CD4-positive, alpha-beta T cell treated with Interferon gamma for 1 hour (primary cell): Measurements from ENCODE around the gene RNASE13.

Experiments
- DNase-seq: peaks from one replicate; pipeline ENCODE4 v3.0.0-alpha.2; 2020

RNASE13 gene

DNA sequence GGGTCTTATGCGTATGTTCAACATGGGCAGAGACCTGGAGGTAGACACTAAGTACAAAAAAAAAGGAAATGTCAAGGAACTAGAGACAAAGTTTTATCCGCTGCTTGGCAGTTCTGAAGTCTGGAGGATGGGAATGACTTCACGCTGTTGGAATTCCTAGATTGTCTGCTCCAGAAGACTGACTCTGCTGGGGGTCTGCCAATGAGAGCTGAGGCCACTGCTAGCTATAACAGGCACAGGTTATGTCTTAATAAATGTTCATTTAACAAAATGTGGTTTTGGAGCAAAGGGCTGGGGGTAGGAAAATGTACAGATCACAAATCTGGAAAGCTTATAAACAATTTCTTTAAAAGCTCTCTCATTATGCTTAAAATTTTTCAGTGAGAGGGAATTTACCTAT is 28.9 kb upstream of the RNASE13 start:
- no peak for DNase-seq

DNA sequence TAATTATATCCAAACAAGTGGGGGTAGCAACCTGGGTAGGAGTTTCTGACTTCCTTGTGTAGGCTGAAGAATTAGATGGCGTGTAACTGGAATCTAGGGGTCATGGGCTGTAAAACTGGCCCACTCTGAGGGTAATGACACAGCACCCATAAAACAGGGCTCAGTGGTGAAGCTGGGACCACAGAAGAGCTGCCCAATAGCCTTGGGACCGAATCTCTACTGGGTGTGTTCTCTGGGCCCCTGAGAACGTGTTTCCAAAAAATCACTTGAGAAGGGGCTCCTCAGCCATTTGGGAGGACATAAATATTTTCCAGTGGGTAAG is 26.7 kb upstream of the RNASE13 start:
- no peak for DNase-seq

DNA sequence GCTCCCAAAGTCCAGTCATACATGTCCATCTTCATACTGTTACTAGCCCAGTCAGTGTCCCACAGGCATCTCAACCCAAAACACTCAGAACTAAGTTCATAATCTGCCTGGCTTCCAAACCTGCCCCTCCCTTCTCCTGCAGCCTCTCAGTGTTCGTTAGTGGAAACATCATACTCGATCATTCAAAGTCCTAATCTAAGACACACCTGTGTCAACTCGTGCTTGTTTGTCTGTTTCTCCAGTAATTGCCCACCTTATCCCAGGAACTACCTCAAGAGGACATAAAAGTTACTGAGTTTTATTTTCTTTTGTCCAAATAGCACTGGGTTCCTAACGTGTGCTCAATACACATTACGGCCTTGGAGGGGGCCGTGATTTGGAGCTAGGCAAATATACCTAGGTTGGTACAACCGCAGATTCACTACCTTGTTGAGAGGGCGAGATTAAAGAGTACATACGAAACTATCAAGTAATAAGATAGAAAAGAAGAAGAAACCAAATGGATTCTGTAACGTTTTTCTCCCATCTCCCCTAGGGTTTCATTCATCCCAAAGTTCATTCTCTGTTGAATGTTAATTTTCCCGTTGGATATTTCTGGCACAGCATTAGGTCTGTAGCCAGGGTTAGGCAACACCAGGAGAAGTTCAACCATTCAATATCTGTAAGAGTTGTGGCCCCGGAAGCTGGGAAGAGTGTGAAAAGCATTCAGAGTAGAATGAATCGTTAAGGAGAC is 26.2 kb upstream of the RNASE13 start:
- DNase-seq = no peak

DNA sequence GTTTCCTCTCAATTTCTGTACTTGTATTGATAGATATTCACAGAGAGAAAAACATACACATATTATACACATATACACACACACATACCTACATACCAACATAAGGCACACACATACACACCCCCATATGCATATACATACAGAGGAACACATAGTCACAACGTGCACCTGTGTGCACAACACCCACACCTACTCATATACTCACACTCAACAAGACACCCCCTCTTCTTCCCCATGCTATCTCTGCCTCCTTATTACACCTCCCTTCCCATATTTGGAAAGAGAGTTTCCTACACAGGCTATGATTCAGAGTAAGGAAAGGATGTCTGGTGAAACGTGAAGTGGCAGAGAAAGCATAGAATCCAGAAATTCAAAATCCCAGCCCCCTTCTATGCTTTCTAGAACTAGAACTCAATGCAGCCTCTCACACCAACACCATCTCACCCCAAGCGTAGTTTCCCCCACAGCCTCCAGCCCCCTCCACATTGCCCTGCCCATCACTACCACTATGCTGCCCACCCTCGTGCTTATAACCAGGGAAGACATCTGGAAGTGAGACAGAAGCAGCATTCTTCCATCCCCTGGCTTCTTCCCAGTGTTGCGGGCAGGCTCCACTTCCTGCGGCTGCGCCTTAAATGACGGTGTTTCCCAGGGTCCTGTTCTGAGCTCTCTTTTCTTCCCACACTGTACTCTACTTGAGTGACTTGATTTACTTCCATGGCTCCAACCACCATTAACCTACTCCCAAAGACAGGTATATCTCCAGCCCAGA is 25.4 kb upstream of the RNASE13 start:
- no peak for DNase-seq

DNA sequence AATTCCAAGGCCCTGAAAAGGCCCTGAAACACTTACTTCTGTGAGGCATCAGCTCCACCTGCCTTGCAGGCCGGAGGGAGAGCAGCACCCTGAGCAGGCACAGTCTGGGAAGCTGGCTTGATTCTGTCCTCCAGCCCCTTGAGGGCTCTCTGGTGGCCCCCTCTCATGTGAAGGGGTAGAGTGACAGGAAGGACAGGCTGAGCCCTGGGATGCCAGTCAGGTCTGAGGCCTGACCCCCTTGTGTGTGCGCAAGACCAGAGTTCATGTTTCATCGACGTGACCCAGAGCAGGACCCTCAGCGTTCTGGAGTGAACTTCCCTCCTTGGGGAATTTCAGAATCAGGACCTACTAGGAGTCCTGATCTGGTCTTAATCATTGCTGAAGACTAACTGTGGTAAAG is 24.3 kb upstream of the RNASE13 start:
- DNase-seq = no peak

DNA sequence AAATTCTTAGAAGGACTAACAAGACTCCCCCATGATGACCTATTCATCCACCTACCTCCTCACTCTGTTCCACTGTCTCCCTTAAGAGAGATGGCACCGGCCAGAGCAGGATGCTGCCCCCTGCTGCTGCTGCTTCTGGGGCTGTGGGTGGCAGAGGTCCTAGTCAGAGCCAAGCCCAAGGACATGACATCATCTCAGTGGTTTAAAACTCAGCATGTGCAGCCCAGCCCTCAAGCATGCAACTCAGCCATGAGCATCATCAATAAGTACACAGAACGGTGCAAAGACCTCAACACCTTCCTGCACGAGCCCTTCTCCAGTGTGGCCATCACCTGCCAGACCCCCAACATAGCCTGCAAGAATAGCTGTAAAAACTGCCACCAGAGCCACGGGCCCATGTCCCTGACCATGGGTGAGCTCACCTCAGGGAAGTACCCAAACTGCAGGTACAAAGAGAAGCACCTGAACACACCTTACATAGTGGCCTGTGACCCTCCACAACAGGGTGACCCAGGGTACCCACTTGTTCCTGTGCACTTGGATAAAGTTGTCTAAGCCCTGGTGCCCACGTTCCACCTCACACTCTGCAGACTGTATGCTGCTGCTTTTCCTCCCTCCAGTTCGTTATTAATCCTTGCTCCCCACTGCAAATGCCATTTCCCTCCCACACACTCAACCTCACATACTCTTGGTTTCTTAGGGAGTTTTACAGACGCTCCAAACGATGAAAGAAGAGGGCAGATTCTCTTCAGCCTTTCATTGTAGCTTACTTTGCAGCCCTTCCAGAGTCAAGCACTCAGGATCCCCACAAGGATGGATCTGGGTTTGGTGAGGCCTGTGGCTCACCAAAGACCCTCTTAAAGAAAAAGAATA is 23.4 kb upstream of the RNASE13 start, which contains the start of gene RNASE8:
RNASE8 (plus strand) TSS at position 20 of the 873 bp plus-strand sequence; CDS start at position 91, 71 bp downstream.
- DNase-seq = no peak

DNA sequence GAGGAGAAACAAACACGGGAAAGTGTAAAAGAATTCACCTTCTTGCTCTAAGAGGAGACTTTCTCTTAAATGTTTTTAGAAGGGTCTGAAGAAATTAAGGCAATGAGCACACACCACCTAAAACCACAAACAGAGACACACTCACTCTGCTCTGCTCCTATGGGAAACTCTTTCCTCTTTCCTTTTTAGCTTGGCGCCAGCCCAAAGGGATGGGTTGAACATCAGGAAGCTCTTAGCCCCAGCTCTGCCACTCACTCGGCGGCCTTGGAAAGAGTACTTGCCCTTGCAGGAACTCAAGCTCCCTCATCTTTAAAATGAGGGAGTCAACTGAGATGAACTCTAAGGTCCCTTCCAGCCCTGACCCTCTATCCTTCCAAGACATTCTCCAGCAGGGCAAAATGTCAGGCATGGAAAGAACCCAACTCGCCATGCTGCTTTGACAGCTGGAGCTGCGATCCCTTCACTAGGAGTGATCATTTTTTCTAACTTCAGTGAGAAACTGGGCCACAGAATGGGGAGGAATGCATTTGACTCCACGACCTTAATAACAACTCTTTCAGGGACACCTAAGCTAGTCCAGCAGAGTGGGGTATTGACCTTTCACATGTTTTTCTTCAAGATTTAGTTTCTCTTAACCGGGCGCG is 22.0 kb upstream of the RNASE13 start:
- no peak for DNase-seq

DNA sequence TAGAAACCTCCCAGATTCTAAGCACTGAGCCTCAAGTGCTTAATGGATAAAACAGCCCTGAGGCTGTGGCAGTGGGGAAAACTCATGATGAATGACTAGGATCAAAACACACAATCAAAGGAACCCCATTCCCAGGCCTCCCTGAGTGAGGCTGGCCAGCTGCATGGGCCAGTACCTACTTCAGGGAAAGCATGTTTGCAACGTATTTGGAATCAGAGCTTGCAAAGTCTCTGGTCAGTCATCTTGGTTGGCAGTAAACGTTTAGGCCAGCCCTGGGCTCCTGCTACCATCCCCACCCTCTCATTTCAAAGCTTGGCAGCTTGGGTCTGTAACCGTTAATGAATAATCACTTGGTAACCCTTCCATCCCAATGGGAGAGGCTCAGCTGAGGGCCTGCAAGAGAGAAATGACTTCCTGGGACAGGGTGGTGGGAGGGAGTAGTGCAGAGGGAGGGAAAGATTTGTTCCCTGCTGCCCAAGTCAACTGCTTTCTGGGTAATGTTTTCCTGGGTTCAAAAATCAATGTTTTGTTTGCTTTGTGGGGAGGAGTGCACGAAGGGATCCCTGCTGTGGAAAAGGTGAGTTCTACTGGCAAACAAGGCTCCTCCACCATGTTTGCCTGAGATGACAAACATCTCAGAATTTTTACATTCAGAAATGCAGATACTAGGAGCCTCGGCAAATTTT is 21.0 kb upstream of the RNASE13 start:
- no peak for DNase-seq

DNA sequence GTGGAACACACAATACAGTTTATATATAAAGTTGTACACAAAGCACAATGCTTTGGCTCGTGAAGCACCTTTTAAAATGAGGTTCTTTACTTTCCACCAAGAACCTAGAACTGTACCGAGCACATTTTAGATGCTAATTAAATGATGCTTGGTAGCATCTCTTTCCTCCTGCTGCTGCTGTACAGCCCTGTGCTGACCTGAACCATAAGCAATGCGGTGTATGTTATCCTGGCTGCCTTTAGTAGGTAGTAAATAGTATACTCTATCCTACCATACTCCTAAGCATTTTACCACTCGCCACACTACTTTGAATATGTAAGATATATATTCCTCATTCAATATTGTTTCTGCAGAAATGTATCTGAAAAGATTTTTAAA is 20.1 kb upstream of the RNASE13 start:
- no peak for DNase-seq

DNA sequence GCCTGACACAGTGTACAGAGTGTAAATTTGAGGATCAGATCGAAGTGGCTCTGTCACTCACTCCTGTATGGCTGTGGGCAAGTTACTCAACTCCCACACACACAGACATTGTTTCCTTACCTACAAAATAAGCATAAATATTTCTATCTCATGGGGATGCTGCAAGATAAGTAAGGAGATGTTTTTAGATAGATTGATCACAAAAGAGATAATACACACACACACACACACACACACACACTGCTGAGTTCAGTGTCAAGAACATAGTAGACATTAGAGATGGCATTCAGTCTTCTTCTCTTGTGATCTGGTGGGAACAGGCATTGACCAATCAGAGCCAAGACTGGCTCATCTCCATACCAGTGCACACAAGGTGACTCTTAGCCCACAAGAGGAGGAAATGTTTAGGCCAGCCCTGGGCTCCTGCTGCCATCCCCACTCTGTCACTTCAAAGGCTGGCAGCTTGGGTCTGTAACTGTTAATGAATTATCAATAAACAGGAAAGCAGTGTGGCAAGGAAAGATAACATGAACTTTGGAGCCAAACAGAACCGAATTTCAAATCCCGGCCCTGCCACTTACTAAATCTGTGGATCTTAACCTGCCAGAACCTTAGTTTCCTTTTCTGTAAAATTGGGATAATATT is 19.6 kb upstream of the RNASE13 start:
- no peak for DNase-seq

DNA sequence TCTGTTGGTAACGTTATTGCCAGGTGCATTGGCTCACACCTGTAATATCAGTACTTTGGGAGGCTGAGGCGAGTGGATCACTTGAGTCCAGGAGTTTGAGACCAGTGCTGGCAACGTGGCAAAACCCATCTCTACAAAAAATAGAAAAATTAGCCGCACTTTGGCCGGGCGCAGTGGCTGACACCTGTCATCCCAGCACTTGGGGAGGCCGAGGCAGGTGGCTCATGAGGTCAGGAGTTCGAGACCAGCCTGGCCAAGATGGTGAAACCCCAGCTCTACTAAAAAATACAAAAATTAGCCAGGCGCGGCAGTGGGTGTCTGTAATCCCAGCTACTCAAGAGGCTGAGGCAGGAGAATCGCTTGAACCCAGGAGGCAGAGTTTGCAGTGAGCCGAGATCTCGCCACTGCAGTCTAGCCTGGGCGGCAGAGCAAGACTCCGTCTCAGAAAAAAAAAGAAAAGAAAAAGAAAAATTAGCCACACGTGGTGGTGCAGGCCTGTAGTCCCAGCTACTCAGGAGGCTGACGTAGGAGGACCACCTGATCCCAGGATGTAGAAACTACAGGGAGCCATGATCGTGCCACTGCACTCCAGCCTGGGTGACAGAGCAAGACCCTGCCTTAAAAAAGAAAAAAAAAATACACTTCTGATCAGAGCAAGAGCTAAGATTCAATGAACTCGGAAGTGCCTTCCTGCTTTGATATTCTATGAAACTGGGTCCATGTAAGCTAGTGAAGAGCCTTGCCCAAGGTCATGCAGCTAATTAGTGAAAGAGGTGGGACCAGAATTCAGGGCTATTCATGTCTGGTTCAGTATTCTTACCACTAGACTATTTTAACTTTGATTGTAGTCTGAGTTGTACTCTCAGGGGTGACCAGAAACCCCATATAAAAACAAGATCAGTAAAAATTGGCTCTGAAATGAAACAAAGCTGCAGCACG is 18.8 kb upstream of the RNASE13 start:
- DNase-seq = no peak

DNA sequence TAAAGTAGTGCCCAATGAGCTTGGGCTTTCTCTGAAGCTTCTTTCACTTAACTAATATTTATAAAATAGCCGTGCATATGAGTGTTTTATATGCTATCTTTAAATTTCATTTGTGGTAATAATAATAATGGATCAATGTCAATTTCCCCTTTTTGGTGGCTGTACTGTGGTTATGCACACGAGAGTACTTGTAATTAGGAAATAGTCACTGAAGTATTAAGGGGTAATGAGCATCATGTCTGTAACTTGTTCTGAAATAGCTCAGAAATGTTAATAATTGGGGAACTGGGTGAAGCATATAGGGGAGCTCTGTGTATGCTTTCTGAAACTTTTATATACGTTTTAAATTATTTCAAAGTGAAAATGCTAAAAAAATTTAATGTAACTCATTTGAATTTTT is 16.0 kb upstream of the RNASE13 start:
- DNase-seq = no peak

DNA sequence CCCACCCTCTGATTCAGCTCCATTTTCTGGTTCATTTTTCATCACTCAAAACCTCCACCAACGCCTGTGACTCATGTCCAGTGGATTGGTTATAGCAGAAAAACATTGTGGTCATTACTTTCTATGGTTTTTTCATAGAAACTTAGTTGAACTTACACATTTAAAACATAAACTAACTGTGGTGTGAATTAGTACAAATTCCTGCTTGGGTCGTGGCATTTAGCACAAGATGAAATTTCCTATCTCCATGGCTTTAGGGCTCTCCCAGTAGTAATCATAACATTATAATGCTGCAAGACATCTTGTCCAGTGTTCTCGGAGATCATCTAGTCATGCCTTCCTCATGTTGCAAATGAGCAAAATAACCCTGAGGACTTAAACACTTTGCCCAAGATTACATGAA is 14.7 kb upstream of the RNASE13 start:
- DNase-seq = no peak

DNA sequence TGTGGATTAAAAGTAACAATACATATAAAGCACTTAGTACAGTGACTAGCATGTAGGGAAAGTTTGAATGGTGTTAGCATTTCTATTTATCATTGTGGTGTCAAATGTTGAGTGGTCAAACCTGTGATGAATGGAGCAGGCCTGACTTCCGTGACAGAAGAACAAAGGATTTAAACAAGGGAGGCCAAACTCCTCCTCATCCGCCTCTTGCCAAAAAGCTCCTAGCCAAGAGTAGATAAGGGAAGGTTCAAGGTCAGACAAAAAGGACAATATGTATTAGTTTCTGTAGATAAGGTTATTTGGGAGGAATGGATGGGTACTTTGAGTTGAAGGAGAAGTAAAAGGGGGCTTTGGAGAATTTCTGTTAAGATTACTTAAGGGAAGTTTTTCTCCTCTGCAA is 14.0 kb upstream of the RNASE13 start:
- DNase-seq = no peak

DNA sequence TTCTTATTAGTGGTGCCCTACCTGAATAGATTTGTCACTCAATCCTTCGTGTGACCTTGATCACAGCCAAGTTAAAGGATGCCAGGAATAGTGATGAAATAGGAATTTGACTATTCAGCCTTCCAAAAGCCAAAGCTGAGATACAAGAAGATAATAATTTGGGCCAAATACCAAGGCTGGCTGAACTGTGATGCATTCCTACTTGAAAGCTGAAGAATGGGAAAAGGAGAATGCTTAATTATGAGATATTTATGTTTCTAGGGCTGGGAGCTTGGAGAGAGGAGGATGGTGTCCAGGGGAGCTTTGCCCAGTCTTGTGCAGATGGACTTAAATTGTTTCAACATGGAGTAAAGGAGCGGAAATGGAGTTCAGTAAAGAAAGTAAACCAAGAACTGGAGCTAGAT is 12.8 kb upstream of the RNASE13 start:
- DNase-seq = no peak

DNA sequence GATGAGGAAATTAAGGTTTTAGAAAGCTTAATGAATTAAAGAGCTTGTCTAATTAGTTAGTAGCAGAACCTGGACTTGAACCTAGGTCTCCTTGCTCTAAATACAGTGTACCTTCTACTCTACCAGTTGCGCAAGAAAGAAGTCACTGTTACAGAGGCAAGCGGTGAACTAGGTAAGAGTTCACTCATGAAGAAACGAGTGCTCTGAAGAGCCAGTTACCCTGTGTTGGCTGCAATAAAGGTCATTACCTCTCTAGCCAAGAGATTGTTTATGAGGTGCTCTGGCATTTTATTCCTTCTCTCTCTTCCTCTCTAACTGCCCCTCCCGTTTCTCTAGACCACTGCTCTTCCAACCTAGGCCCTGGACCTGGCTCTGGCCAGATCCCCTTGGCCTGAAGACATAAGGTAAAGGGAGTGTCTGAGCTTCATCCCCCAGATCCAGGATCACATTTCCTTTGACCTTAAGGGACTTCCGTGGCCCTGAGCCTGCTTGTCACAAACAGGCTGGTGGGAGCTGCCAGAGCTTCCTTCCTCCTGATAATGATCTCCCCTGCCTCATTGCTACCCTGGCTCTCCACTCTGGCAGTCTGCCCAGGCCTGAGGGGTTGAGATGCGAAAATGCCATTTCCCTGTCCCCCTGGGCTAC is 9.5 kb upstream of the RNASE13 start:
- DNase-seq = no peak

DNA sequence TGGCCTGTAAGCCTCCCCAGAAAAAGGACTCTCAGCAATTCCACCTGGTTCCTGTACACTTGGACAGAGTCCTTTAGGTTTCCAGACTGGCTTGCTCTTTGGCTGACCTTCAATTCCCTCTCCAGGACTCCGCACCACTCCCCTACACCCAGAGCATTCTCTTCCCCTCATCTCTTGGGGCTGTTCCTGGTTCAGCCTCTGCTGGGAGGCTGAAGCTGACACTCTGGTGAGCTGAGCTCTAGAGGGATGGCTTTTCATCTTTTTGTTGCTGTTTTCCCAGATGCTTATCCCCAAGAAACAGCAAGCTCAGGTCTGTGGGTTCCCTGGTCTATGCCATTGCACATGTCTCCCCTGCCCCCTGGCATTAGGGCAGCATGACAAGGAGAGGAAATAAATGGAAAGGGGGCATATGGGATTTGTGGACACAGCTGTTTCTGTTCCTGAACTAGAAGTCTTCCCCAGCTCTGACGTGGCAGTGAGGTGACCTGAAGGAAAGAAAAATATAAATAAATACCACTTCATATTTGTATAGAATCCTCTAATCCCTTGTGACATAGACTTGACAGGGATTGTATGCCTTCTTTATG is 8.9 kb upstream of the RNASE13 start:
- no peak for DNase-seq

DNA sequence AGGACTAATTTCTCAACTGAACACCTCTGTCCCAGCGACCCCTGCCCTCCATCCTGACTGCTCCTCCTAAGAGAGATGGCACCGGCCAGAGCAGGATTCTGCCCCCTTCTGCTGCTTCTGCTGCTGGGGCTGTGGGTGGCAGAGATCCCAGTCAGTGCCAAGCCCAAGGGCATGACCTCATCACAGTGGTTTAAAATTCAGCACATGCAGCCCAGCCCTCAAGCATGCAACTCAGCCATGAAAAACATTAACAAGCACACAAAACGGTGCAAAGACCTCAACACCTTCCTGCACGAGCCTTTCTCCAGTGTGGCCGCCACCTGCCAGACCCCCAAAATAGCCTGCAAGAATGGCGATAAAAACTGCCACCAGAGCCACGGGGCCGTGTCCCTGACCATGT is 8.3 kb upstream of the RNASE13 start:
- no peak for DNase-seq

DNA sequence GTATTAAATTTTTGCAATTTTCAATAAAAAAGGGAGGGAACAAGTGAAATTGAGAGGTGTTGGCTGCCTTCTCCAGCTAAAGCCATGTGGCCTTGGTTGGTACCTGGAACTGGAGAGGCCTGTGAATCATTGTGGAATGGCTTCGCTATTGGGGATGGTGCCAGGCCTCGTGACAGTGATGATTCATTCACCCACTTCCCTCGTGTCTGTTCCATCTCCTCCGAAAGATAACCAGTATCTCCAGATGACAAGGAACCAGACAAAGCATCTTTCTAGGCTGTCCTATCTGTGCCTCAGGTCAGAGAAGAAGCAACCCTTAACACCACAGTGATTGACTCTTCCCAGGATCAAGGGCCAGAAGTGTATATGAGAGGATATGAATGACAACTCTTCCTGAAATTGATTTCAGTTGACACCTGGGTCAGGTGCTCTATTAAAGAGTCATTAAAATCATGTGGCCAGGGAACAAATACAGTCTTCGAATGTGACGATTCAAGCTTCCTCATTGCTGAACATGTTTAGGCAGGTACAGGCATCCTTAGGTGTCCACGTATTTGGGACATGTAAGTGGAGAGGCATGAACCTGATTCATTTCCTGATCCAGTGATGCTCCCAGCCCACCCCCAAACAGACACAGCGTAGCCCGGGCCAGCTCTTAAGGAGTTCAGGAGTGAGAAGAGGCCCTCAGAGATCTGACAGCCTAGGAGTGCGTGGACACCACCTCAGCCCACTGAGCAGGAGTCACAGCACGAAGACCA is 7.2 kb upstream of the RNASE13 start, which contains the start of gene RNASE7:
RNASE7 (plus strand) TSS at position 687 of the 758 bp plus-strand sequence. CDS start 631 bp downstream, outside the sequence.
- no peak for DNase-seq
